KBM-7 (cell line): ENCODE results near the gene AMIGO3.

Experiments
- DNase-seq: peaks from one replicate; pipeline ENCODE4 v3.0.0-alpha.2; 2015
- in situ Hi-C: fragments of 300-500 bp; cut with MboI; formaldehyde crosslinking; loops from 2 replicates; pipeline ENCODE4 v1.14.3; 2020; ENCODE audit warnings: low sequenced_read_pairs, low pct_unique_long_range_greater_than_20kb, mixed read lengths

AMIGO3 gene

GRCh38 chr3:49727154-49727923, 7.9 kb upstream of the AMIGO3 start:
- in situ Hi-C loops: no loop called here

GRCh38 chr3:49725906-49726681, 6.6 kb upstream of the AMIGO3 start:
- in situ Hi-C loops: no loop called here
- no peak for DNase-seq

More at GRCh38 chr3:49727154-49727923, 7.9 kb upstream of the AMIGO3 start:
- DNase-seq: no peak

GRCh38 chr3:49724586-49724985, 5.1 kb upstream of the AMIGO3 start:
- in situ Hi-C loops: no loop called here
- no peak for DNase-seq

DNA sequence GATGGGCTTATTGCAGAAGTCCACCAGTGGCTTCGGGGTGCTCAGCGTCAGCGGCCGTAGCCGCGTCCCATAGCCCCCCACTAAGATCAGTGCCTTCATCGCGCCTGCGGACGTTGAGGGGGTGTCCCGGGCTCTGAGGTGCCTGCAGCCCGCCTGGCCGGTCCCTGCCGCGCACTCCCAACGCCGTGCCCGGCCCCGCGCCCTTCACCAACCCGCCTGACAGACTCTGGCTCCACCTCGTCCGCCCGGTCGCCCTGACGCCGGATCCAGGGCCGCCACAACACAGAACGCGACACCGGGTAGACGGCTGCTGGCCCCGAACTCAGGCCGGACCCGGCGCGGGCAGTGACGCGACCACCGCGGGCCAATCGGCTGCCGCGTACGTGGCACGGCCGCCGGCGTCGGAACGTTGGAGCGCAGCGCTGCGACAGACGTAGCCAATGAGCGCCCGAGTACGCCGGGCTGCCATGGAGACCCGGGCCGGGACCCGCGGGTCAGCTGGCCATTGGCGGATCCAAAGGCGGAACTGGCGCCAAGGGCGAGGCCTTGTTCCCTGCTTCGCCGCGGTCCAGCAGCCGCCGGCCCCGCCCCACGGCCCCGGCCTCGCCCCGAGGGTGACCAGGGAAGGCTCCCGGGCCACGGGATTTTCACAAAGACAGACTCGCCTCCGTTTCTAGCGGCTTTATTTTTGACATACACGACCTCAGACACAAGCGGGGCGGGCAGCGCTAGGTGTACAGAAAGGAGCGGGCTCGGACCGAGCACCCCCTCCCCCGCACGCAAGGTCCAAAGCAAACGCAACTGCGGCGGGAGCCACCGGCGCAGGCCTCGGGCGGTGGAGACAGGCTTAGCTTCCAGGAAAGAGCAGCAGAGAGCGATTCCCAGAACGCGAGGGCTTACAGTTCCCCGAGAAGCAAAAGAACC, 4.4 kb upstream of the AMIGO3 start, which contains the start of gene GMPPB:
Gene GMPPB, minus strand, starts transcription at position 324 of the 924 bp plus-strand sequence. Its CDS starts 225 bp downstream, at position 99.
- in situ Hi-C loops: no loop called here
- peak; percentile 96 for DNase-seq

DNA sequence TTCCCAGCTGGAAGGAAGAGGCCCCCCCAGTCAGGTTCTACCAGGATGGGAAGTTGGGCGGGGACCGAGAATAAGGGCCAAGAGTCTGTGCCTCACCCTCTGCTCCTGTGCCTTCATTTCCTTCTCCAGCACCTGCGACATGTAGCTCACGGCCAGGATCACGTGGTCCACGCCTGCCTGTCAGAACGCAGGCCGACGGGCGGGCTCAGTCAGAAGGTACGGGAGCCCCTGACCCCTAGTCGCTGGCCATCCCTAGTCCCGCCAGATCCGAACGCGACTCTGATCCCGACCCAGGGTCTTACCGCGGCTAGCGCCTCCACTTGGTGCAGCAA, 3.8 kb upstream of the AMIGO3 start:
- DNase-seq: peak; percentile 40
- in situ Hi-C loops: no loop called here

DNA sequence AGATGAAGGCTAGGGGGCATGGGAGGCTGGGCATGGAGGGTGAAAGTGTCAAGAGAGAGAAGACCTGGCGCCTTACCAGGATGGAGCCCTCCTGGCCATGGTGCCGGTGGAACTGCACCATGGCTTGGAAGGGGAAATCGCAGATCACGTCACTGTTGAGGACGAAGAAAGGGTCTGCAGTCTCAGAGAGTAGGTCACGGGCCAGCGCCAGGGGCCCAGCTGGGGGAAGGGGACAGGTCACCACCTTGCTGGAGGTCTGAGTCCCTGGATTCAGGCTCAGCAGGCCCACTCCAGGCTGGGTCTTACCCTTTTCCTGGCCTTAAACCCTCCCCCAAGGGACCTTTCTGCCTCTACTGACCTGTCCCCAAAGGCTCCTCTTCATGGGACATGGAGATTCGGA, 3.4 kb upstream of the AMIGO3 start:
- DNase-seq: no peak
- in situ Hi-C loops: no loop called here

- in situ Hi-C loops: no loop called here
- no peak for DNase-seq
Measured at GRCh38 chr3:49721896-49722781, 2.7 kb upstream of the AMIGO3 start.

DNA sequence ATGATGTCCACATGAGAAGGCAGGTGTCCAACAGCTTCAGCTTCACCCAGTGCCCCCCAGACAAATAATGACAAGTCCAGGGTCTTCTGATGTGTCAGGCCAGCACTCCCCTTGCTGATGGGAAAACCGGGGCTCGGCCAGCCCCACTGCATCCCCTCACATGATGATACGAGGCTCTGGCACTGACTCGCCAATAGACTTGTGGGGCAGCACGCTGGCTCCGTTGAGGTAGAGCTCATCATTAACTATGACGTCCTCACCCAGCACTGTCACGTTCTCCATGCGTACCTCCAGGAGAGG, 2.1 kb upstream of the AMIGO3 start:
- no peak for DNase-seq

DNA sequence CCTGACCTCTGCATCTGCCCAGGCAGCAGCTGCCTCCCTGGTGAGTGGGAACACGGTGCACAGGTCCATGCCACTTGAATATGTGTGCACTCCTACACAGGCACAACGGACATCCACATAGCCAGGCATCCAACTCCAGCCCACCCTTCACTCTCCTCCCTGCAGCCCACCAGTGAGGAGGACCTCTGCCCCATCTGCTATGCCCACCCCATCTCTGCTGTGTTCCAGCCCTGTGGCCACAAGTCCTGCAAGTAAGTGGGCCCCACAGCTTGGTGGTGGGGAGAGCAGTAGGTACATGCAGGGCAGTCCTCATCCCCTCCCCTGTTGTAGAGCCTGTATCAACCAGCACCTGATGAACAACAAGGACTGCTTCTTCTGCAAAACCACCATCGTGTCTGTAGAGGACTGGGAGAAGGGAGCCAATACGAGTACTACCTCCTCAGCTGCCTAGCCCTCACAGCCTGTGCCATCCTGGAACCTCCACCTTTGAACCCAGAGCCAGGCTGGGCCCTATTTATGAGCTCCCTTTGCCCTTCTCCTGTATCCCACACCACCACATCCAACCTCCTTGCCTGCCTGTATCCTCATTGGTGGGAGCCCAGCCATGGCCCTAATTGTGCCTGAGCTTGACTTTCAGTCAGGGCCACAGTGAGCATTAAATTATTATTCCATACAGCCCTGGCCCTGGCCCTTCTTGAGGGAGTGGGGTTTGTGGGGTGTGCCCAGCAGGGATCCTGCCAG, 1.5 kb upstream of the AMIGO3 start:
- DNase-seq: no peak
- in situ Hi-C loops: no loop called here

More for the DNA sequence above, 2.1 kb upstream of the AMIGO3 start:
- in situ Hi-C loops: no loop called here

DNA sequence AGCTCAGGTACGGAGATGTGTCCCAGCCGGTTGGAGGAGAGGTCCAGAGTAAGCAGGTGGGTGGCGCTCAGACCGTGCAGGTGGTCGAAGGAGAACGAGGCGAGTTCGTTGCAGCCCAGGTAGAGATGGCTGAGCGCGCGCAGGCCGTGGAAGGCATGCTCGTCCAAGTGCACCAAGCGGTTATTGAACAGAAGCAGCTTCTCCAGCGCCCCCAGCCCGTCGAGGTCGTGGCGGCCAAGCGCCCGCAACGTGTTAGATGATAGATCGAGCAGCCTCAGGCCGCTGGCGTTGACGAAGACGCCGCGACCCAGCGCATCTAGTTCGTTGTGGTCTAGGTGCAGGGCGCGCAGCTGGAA, 648 bp downstream of the AMIGO3 start:
- DNase-seq: no peak

GRCh38 chr3:49717959-49718857, 1.3 kb downstream of the AMIGO3 start:
- in situ Hi-C loops: no loop called here
- no peak for DNase-seq

More for the DNA sequence above, 648 bp downstream of the AMIGO3 start:
- in situ Hi-C loops: no loop called here

- in situ Hi-C loops: no loop called here
Measured at GRCh38 chr3:49717211-49717958, 2.1 kb downstream of the AMIGO3 start.

DNA sequence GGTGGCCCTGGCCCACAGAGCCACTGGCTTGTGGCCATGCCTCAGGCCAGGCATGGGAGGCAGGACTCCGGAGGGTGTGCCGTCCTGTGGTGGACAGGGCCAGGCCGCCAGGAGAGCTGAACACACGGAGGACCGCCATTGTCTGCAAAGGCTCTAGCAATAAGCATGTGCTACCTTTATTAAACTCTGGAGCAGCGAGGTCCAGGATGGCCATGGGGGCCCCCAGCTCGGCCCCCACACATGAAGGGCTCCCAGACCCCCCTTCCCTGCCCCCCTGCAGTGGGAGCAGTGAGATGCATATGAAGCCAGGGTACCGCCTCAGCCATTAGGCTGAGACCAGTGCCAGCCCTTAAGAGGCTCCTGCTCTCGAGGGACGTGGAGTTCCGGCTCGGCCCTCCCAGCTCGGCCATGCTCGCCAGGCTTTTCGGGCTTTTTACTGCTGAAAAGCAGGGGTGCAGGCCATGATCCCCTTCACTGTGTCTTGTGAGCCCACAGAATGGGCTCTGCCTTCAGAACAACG, 2.7 kb downstream of the AMIGO3 start:
- no peak for DNase-seq
- in situ Hi-C loops: no loop called here

More at GRCh38 chr3:49717211-49717958, 2.1 kb downstream of the AMIGO3 start:
- no peak for DNase-seq

DNA sequence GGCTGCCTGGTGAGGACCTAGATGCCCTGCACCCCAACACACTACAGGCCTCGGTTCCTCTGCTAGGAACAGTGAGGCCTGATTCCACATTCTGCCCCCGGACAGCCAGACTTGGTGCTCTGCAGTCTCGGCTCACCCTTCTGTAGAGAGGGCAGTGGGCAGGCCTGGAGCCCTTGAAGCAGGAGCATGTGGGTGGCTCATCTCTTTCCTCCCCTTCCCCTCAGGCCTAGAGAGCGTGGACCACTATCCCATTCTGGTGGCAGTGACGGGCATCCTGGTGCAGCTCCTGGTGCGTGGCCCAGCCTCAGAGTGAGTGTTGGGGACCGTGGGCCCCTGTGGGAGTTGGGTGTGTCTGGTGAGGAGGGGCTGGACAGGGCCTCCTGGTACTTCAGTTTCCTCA, 3.3 kb downstream of the AMIGO3 start:
- in situ Hi-C loops: no loop called here
- DNase-seq: no peak

GRCh38 chr3:49715611-49716121, 3.8 kb downstream of the AMIGO3 start:
- in situ Hi-C loops: no loop called here
- DNase-seq: no peak
